Fibroblast of the conjunctiva (primary cell): Measurements from ENCODE around the gene SFXN3.
"Not testable (repeated sequence)": the region's sequence is repeated elsewhere in the genome, so short reads cannot be mapped to it uniquely, and the experiment has no call there.

Experiments
- DNase-seq: peaks from one replicate; pipeline ENCODE4 v3.0.0-alpha.2; 2010; ENCODE audit warnings: low read depth

SFXN3 gene

GRCh38 chr10:101016814-101017213 lies 14.2 kb upstream of the SFXN3 start:
- DNase-seq, result no peak

- DNase-seq, result no peak
These were observed 12.9 kb upstream of the SFXN3 start for GRCh38 chr10:101018118-101018599.

GRCh38 chr10:101018600-101019439 lies 12.2 kb upstream of the SFXN3 start:
- DNase-seq, result no peak

GRCh38 chr10:101019440-101019703 lies 11.7 kb upstream of the SFXN3 start:
- DNase-seq, result no peak

GRCh38 chr10:101020427-101021075 lies 10.5 kb upstream of the SFXN3 start:
- DNase-seq, result no peak

GRCh38 chr10:101021239-101021638 lies 9.8 kb upstream of the SFXN3 start:
- no peak for DNase-seq

- no peak for DNase-seq
These were observed 9.3 kb upstream of the SFXN3 start for GRCh38 chr10:101021692-101022251.

- DNase-seq, result no peak
These were observed 7.9 kb upstream of the SFXN3 start for GRCh38 chr10:101022967-101023705.

- no peak for DNase-seq
These were observed 3.8 kb upstream of the SFXN3 start for GRCh38 chr10:101027106-101027720.

- no peak for DNase-seq
These were observed 2.3 kb upstream of the SFXN3 start for GRCh38 chr10:101028446-101029337.

GRCh38 chr10:101029520-101030295 lies 1.3 kb upstream of the SFXN3 start:
- no peak for DNase-seq

- DNase-seq, result no peak
These were observed 422 bp upstream of the SFXN3 start for GRCh38 chr10:101030496-101031127.

GRCh38 chr10:101031796-101032636 lies 982 bp downstream of the SFXN3 start:
- no peak for DNase-seq

GRCh38 chr10:101032637-101033224 lies 1.7 kb downstream of the SFXN3 start:
- DNase-seq, result no peak

GRCh38 chr10:101033276-101033675 lies 2.2 kb downstream of the SFXN3 start:
- no peak for DNase-seq

GRCh38 chr10:101034404-101034803 lies 3.4 kb downstream of the SFXN3 start:
- not testable (repeated sequence) for DNase-seq

GRCh38 chr10:101035314-101035713 lies 4.3 kb downstream of the SFXN3 start:
- DNase-seq, result no peak

- DNase-seq, result no peak
These were observed 5.1 kb downstream of the SFXN3 start for GRCh38 chr10:101035916-101036702.
